ENCODE measurements around the gene DSN1. TPM values are rescaled to one million over a fixed set of nuclear protein-coding genes. Genes with fewer than 3 reads are reported as not detected.

The DSN1 gene
- total and polyA plus RNA-seq, 9 of the 15 experiments (the other 6 are each of a cell fraction or from before 2014, with no cell fraction given) = 23.3 to 45.3 (median 31.1) TPM

GRCh38 chr20:36773597-36774390, at the start of gene DSN1 (continued):
- TF ChIP-seq ETV5 (CRISPR knock-in tag; IDR thresholded peaks at IDR 0.05; ENCODE audit: low read depth) (peak; percentile 75; the same call in 1 of the 2 replicates), MIER1 (IDR thresholded peaks at IDR 0.05; ENCODE audit: low read depth) (no peak), ZZZ3 (IDR thresholded peaks at IDR 0.05) (no peak), ZNF282 (CRISPR knock-in tag; IDR thresholded peaks at IDR 0.05) (no peak), CREB3 (tag; conservative IDR thresholded peaks at IDR 0.05; ENCODE audit: low read depth) (peak; percentile 94), ZNF253 (CRISPR knock-in tag; conservative IDR thresholded peaks at IDR 0.05) (no peak), MBD1 (CRISPR knock-in tag; IDR thresholded peaks at IDR 0.05) (no peak), FOXO4 (CRISPR knock-in tag; IDR thresholded peaks at IDR 0.05) (peak; percentile 38; the same call in 1 of the 2 replicates), ZNF695 (CRISPR knock-in tag; IDR thresholded peaks at IDR 0.05) (no peak), ZNF511 (CRISPR knock-in tag; IDR thresholded peaks at IDR 0.05) (0 out of 2 replicates have a peak, but pooled peaks have one; percentile 66), DACH1 (IDR thresholded peaks at IDR 0.05; ENCODE audit: partially characterized antibody) (no peak), MCM3 (IDR thresholded peaks at IDR 0.05) (no peak), POLR2A (conservative IDR thresholded peaks at IDR 0.05) (peak; percentile 89), FOXA1 (IDR thresholded peaks at IDR 0.05; ENCODE audit: borderline replicate concordance) (no peak), E2F6 (IDR thresholded peaks at IDR 0.05; ENCODE audit: borderline replicate concordance in 1 of 2, extremely low read depth in 1 of 2, insufficient read depth in 1 of 2, insufficient read length in 1 of 2, low read depth in 1 of 2, low read length in 1 of 2, poor library complexity in 1 of 2, severe bottlenecking in 1 of 2) (peak; percentile 90 to 97), GTF3C2 (IDR thresholded peaks at IDR 0.05; ENCODE audit: borderline replicate concordance, extremely low read depth, insufficient read length) (no peak), ZNF24 (IDR thresholded peaks at IDR 0.05) (no peak), SETDB1 (IDR thresholded peaks at IDR 0.05; ENCODE audit: low read length) (peak; percentile 74), CTBP1 (IDR thresholded peaks at IDR 0.05; ENCODE audit: borderline replicate concordance) (peak; percentile 69)

Data from K562 (cell line).